Sigmoid colon (tissue), 7 donors: Measurements from ENCODE around the gene EMILIN1. TPM values are rescaled to one million over a fixed set of nuclear protein-coding genes. Genes with fewer than 3 reads are reported as not detected.

Experiments
- DNase-seq: peaks from one replicate; pipeline ENCODE4 v3.0.0-alpha.2; 2019
- H3K27ac ChIP-seq, 4 donors: fragments of 200-600 bp; sonication (generic); one replicate each; pipeline ENCODE4 v1.5.1; 2016 to 2019; ENCODE audit warnings: mild to moderate bottlenecking in 1 of 4
- H3K27me3 ChIP-seq, 3 donors: fragments of 200-600 bp; sonication (generic); one replicate each; pipeline ENCODE4 v1.5.1; 2019; ENCODE audit warnings: mild to moderate bottlenecking in 1 of 3
- H3K36me3 ChIP-seq, 4 donors: fragments of 200-600 bp; sonication (generic); one replicate each; pipeline ENCODE4 v1.5.1; 2016 to 2019
- H3K4me1 ChIP-seq, 4 donors: fragments of 200-600 bp; sonication (generic); one replicate each; pipeline ENCODE4 v1.5.1; 2017 to 2019
- H3K4me3 ChIP-seq, 4 donors: fragments of 200-600 bp; sonication (generic); one replicate each; pipeline ENCODE4 v1.5.1; 2017 to 2019; ENCODE audit warnings: mild to moderate bottlenecking in 2 of 4, moderate library complexity in 1 of 4
- H3K9me3 ChIP-seq, 4 donors: fragments of 200-600 bp in 3 of 4; sonication (generic) in 3 of 4; one replicate each; pipeline versions ENCODE4 v1.5.1 to v1.6.1; 2013 to 2019
- CTCF ChIP-seq, 4 experiments: fragments of 450-650 bp in 3 of 4; fragments of 200-600 bp in 1 of 4; IDR thresholded peaks; one replicate each; pipeline ENCODE4 v1.5.1; 2016 to 2019; ENCODE audit warnings: antibody characterized with exemption in 4 of 4, mild to moderate bottlenecking in 3 of 4, moderate library complexity in 2 of 4
- EP300 ChIP-seq, 4 donors: sonication (generic); formaldehyde crosslinking; IDR thresholded peaks; one replicate each; pipeline ENCODE4 v1.6.1; 2017; ENCODE audit warnings: antibody characterized with exemption in 4 of 4
- POLR2A ChIP-seq, 2 donors: fragments of 450-650 bp; IDR thresholded peaks; one replicate each; pipeline ENCODE4 v1.6.1; 2016; ENCODE audit warnings: antibody characterized with exemption in 2 of 2, mild to moderate bottlenecking in 2 of 2, moderate library complexity in 2 of 2
- POLR2AphosphoS5 ChIP-seq, 4 donors: sonication (generic); formaldehyde crosslinking; IDR thresholded peaks; one replicate each; pipeline ENCODE4 v1.6.1; 2017; ENCODE audit warnings: antibody characterized with exemption in 4 of 4
- WGBS, 2 donors: extraction: QIAGEN DNeasy Blood & Tissue Kit; methylation state at CpG; one replicate each; pipeline ENCODE4 v1.1.7; 2013; 5-methylcytosine and 5-hydroxymethylcytosine counted together
- intact Hi-C: fragments of 100-400 bp; cut with DNase I; formaldehyde crosslinking; loops from one replicate; pipeline ENCODE4 v1.15.1; 2023
- polyA plus RNA-seq, 3 donors: library from polyadenylated mRNA; stranded (reverse); fragments of 200-250 nt; gene quantifications; one replicate each; pipeline ENCODE4 v1.2.3, GENCODE V29; 2013
- total RNA-seq, 4 donors: library from RNA; depleted of rRNA; stranded (reverse); fragments of >200 nt; gene quantifications; one replicate each; pipeline ENCODE4 v1.1.0, GENCODE V29; 2016
- donor health status: healthy with polysubstance abuse.
- donor health status: Bipolar disorder and iron deficiency.
- donor health status: healthy.

The EMILIN1 gene
- total and polyA plus RNA-seq, 7 donors = 4.8 to 350 (median 156) TPM

DNA sequence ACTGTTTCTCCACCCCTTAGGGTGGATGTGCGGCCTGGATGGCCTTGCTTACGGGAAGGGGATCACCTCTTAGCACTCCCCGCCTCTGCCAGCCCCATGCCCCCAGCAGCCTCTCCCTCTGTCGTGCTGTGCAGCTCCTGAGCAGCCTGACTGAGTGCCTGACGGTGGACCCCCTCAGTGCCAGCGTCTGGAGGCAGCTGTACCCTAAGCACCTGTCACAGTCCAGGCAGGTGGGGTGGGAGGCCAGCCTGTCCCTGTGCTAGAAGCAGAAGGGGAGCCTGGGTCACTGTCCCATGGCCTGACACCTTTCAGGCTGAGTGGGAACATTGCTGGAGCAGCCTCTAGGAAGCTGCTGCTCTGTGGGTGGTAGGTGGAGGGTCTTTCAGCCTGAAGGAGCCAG lies 40.4 kb upstream of the EMILIN1 start:
- no peaks in the 10 kb centered on the region for H3K27me3 ChIP-seq
- H3K36me3 ChIP-seq = peaks cover 43 to 67% (median 59%) of the 10 kb centered on the region in 4 donors
- no peak for TF ChIP-seq POLR2AphosphoS5 (IDR thresholded peaks at IDR 0.05)
- TF ChIP-seq POLR2A (IDR thresholded peaks at IDR 0.05) = no peak
- no peak for TF ChIP-seq CTCF (IDR thresholded peaks at IDR 0.05)
- no peak for TF ChIP-seq EP300 (IDR thresholded peaks at IDR 0.05)
- H3K4me3 ChIP-seq = no peak overlapping the region
- H3K9me3 ChIP-seq = no peaks in the 10 kb centered on the region
- no peak overlapping the region for H3K27ac ChIP-seq
- 95% methylated on average over 6 of the region's 6 CpGs for WGBS, 2 donors
- intact Hi-C loops = loop anchor here (10.0 kb wide), 1 partner anchor 253 kb away; the partner anchor contains the start of gene CENPA
- DNase-seq = no peak
- H3K4me1 ChIP-seq = peaks cover 0 to 44% (median 30%) of the 10 kb centered on the region in 4 donors

DNA sequence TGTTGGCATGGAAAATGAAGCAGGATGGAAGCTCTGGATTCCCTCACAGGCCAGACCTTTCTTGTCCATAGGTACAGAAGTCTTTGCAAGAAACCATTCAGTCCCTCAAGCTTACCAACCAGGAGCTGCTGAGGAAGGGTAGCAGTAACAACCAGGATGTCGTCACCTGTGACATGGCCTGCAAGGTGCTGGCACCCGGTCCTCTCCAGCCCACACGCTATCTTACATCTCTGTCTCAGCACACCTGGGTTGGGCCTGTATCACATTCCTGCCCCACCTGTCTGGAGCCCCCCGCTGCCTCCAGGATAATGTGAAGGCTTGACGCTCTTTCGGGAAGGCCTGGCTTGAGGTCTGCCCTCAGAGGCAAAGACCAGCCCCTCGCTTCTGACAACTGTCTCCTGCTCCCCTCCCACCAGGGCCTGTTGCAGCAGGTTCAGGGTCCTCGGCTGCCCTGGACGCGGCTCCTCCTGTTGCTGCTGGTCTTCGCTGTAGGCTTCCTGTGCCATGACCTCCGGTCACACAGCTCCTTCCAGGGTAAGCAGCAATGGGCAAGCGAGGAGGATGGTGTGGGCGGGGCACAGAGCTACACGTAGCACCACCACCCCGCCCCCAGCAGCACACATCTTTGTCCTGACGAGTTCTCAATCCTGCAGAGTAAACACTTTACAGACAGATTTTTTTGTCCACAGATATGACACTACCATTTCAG lies 39.6 kb upstream of the EMILIN1 start:
- Histone ChIP-seq H3K9me3 (no peaks in the 10 kb centered on the region), H3K36me3 (peaks cover 43 to 67% (median 59%) of the 10 kb centered on the region in 4 donors), H3K4me1 (peaks cover 0 to 37% (median 26%) of the 10 kb centered on the region in 4 donors), H3K27me3 (no peaks in the 10 kb centered on the region), H3K4me3 (no peak overlapping the region), H3K27ac (no peak overlapping the region)
- DNase-seq = no peak
- TF ChIP-seq POLR2A (IDR thresholded peaks at IDR 0.05) (no peak), EP300 (IDR thresholded peaks at IDR 0.05) (no peak), POLR2AphosphoS5 (IDR thresholded peaks at IDR 0.05) (no peak), CTCF (IDR thresholded peaks at IDR 0.05) (no peak)
- intact Hi-C loops = loop anchor here (10.0 kb wide), 1 partner anchor 254 kb away; the partner anchor contains the start of gene CENPA
- WGBS, 2 donors = 86 to 94% methylated on average over 17 of the region's 17 CpGs

DNA sequence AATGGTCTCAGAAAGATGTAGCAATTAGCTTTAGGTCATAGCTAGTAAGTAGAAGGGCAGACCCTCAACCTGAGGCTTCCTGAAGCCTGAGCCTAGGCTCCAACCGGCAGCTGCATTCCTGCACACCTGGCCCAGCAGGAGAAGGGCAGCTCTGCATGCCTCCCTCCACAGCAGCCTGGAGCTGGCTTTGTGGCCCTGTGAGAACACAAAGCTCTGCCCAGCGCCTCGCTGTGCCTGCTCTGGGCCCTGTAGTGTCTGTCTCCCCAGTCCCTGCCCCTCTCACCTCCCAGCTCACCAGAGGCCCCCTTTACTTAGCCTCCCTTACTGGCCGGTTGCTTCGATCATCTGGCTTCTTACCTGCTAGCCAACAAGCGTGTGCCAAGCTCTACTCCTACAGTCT lies 39.0 kb upstream of the EMILIN1 start:
- no peak for TF ChIP-seq POLR2AphosphoS5 (IDR thresholded peaks at IDR 0.05)
- TF ChIP-seq CTCF (IDR thresholded peaks at IDR 0.05) = no peak
- TF ChIP-seq EP300 (IDR thresholded peaks at IDR 0.05) = no peak
- no peak for TF ChIP-seq POLR2A (IDR thresholded peaks at IDR 0.05)
- Histone ChIP-seq H3K9me3 (no peaks in the 10 kb centered on the region), H3K27ac (no peak overlapping the region), H3K27me3 (no peaks in the 10 kb centered on the region), H3K4me1 (peaks cover 0 to 31% (median 19%) of the 10 kb centered on the region in 4 donors), H3K4me3 (no peak overlapping the region), H3K36me3 (peaks cover 43 to 67% (median 59%) of the 10 kb centered on the region in 4 donors)
- intact Hi-C loops = loop anchor here (10.0 kb wide), 1 partner anchor 255 kb away; the partner anchor contains the start of gene CENPA
- WGBS, 2 donors = 95 to 96% methylated on average over 6 of the region's 6 CpGs
- no peak for DNase-seq

DNA sequence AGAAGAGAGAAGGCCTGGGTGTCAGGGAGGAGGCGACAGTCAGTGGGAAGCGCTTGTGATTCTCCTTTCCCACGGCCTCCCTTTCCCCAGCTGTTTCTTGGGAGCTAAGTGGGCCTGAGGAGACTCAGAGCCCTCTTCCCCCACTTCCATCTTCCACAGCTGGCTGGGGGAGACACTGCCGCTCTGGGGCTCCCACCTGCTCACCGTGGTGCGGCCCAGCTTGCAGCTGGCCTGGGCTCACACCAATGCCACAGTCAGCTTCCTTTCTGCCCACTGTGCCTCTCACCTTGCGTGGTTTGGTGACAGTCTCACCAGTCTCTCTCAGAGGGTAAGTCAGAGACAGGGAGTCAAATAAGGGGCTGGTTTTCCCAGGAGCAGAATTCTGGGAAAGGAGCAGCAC lies 38.5 kb upstream of the EMILIN1 start:
- no peak overlapping the region for H3K4me3 ChIP-seq
- H3K27ac ChIP-seq = no peak overlapping the region
- 95 to 96% methylated on average over 7 of the region's 7 CpGs for WGBS, 2 donors
- no peak for TF ChIP-seq POLR2AphosphoS5 (IDR thresholded peaks at IDR 0.05)
- no peak for TF ChIP-seq POLR2A (IDR thresholded peaks at IDR 0.05)
- no peak for TF ChIP-seq EP300 (IDR thresholded peaks at IDR 0.05)
- no peak for TF ChIP-seq CTCF (IDR thresholded peaks at IDR 0.05)
- intact Hi-C loops = loop anchor here (10.0 kb wide), 1 partner anchor 255 kb away; the partner anchor contains the start of gene CENPA
- H3K9me3 ChIP-seq = no peaks in the 10 kb centered on the region
- H3K27me3 ChIP-seq = no peaks in the 10 kb centered on the region
- H3K4me1 ChIP-seq = peaks cover 0 to 26% (median 15%) of the 10 kb centered on the region in 4 donors
- no peak for DNase-seq
- peaks cover 43 to 65% (median 59%) of the 10 kb centered on the region in 4 donors for H3K36me3 ChIP-seq
